ENCODE results near the gene CHKA. TPM values are rescaled to one million over a fixed set of nuclear protein-coding genes. Genes with fewer than 3 reads are reported as not detected.

CHKA gene
- total and polyA plus RNA-seq, 2 donors from 2014 or later, result 23.2 to 26.3 TPM

DNA sequence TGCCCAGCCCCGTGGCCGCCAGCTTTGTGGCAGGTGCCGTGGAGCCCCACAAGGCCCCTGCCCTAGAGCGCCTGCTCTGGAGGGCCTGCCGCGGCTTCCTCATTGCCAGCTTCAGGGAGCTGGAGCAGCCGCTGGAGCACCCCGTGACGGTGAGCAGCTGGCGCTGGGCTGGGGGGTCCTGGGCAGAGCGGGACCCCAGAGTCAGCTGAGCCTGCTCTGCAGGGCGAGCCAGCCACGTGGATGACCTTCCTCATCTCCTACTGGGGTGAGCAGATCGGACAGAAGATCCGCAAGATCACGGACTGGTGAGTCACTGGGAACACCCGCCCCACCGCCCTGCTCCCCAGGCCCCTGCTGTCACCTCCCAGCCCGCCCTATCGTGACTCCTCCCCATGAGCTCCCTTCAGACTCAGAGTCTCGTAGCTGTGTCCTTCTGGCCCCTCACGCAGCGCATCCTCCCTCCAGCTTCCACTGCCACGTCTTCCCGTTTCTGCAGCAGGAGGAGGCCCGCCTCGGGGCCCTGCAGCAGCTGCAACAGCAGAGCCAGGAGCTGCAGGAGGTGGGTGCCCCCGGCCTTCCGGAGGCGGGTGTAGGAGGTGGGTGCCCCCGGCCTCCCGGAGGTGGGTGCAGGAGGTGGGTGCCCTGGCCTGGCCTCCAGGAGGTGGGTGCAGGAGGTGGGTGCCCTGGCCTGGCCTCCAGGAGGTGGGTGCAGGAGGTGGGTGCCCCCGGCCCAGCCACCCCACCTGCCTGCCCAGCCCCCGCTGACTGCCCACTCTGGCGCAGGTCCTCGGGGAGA, 77.6 kb downstream of the CHKA start:
- Histone ChIP-seq H3K4me3 (ENCODE audit: low read length in 3 of 3) (no peak overlapping the region), H3K36me3 (ENCODE audit: control insufficient read depth in 2 of 3, insufficient read depth in 3 of 3, low read length in 3 of 3) (no peaks in the 10 kb centered on the region), H3K27ac (ENCODE audit: low read depth in 2 of 2, low read length in 2 of 2) (no peak overlapping the region), H3K9me3 (ENCODE audit: control insufficient read depth in 2 of 3, insufficient read depth in 1 of 3, low read length in 3 of 3) (no peaks in the 10 kb centered on the region), H3K27me3 (ENCODE audit: control insufficient read depth, insufficient read depth, low read length) (no peaks in the 10 kb centered on the region), H3K9ac (ENCODE audit: low read length in 3 of 3) (no peak overlapping the region), H3K4me1 (ENCODE audit: control insufficient read depth in 2 of 3, insufficient read depth in 2 of 3, low read depth in 1 of 3, low read length in 3 of 3) (peaks cover 0 to 11% (median 1%) of the 10 kb centered on the region in 3 donors)
- no peak for TF ChIP-seq CTCF (IDR thresholded peaks at IDR 0.05; ENCODE audit: borderline replicate concordance, extremely low read depth, insufficient read depth)
- intact Hi-C loops (cut with DNase I), result no loop called here
- peak in 3 of 5 donors; percentile 37 to 80 (median 62) for DNase-seq
- no peak for FAIRE-seq

- H3K27ac ChIP-seq (ENCODE audit: low read depth in 2 of 2, low read length in 2 of 2), result no peak overlapping the region
- H3K9ac ChIP-seq (ENCODE audit: low read length in 3 of 3), result no peak overlapping the region
- no peak for DNase-seq
- intact Hi-C loops (cut with DNase I), result no loop called here
- no peak overlapping the region for H3K4me3 ChIP-seq (ENCODE audit: low read length in 3 of 3)
- H3K36me3 ChIP-seq (ENCODE audit: control insufficient read depth in 2 of 3, insufficient read depth in 3 of 3, low read length in 3 of 3), result no peaks in the 10 kb centered on the region
- H3K9me3 ChIP-seq (ENCODE audit: control insufficient read depth in 2 of 3, insufficient read depth in 1 of 3, low read length in 3 of 3), result no peaks in the 10 kb centered on the region
- H3K4me1 ChIP-seq (ENCODE audit: control insufficient read depth in 2 of 3, insufficient read depth in 2 of 3, low read depth in 1 of 3, low read length in 3 of 3), result peaks cover 0 to 16% (median 7%) of the 10 kb centered on the region in 3 donors
- no peak for TF ChIP-seq CTCF (IDR thresholded peaks at IDR 0.05; ENCODE audit: borderline replicate concordance, extremely low read depth, insufficient read depth)
- no peak for FAIRE-seq
- no peaks in the 10 kb centered on the region for H3K27me3 ChIP-seq (ENCODE audit: control insufficient read depth, insufficient read depth, low read length)
Observed at GRCh38 chr11:68043029-68043348, 78.2 kb downstream of the CHKA start.

DNA sequence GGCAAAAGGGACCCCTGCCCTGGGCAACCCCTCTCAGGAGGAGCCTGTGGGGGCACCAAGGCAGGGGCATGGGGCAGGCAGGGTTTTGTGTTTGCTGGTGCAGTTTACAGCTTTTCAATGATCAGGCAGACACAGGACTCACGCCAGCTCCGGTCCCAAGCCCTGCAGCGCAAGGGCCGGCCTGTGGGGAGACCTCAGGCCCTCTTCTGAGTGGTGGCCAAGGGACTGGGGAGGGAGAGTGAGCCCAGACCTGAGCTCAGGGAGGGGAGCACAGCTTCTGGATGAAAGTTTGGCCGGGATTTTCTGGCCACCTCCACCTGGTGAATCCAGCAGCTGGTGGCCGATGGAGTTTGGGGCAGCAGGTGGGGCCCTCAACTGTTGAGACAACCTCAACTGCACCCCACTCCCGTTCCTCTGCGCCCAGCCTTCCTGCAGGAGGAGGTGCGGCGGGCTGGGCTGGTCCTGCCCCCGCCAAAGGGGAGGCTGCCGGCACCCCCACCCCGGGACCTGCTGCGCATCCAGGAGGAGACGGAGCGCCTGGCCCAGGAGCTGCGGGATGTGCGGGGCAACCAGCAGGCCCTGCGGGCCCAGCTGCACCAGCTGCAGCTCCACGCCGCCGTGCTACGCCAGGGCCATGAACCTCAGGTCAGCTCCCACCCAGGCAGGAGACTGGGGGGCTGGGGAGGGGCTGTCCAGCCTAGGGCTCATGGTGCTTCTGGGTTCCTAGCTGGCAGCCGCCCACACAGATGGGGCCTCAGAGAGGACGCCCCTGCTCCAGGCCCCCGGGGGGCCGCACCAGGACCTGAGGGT, 78.8 kb downstream of the CHKA start:
- Histone ChIP-seq H3K4me1 (ENCODE audit: control insufficient read depth in 2 of 3, insufficient read depth in 2 of 3, low read depth in 1 of 3, low read length in 3 of 3) (peaks cover 0 to 22% (median 10%) of the 10 kb centered on the region in 3 donors), H3K4me3 (ENCODE audit: low read length in 3 of 3) (no peak overlapping the region), H3K9ac (ENCODE audit: low read length in 3 of 3) (no peak overlapping the region), H3K27me3 (ENCODE audit: control insufficient read depth, insufficient read depth, low read length) (no peaks in the 10 kb centered on the region), H3K27ac (ENCODE audit: low read depth in 2 of 2, low read length in 2 of 2) (no peak overlapping the region), H3K9me3 (ENCODE audit: control insufficient read depth in 2 of 3, insufficient read depth in 1 of 3, low read length in 3 of 3) (no peaks in the 10 kb centered on the region), H3K36me3 (ENCODE audit: control insufficient read depth in 2 of 3, insufficient read depth in 3 of 3, low read length in 3 of 3) (no peaks in the 10 kb centered on the region)
- FAIRE-seq (no peak), DNase-seq (peak in 2 of 5 donors; percentile 50 to 76)
- no peak for TF ChIP-seq CTCF (IDR thresholded peaks at IDR 0.05; ENCODE audit: borderline replicate concordance, extremely low read depth, insufficient read depth)
- intact Hi-C loops (cut with DNase I), result no loop called here
